GM18507 (cell line): Measurements from ENCODE around the gene ZNF518A.
A peak's percentile ranks its signal among the peaks of the same experiment; 100 is the strongest.
"Not testable (repeated sequence)": the region's sequence is repeated elsewhere in the genome, so short reads cannot be mapped to it uniquely, and the experiment has no call there.

Source experiments
- DNase-seq: peaks from one replicate; pipeline ENCODE4 v3.0.0; 2011; ENCODE audit warnings: low read depth; ENCODE audit not compliant: insufficient read length; ENCODE audit errors: extremely low spot score
- FAIRE-seq: peaks from 2 replicates; lab custom pipeline; 2011; peaks lifted over from hg19 to GRCh38; lab: Jason Lieb, UNC

The ZNF518A gene

GRCh38 chr10:96133135-96133534, 3.0 kb downstream of the ZNF518A start:
- no peak for FAIRE-seq

GRCh38 chr10:96136810-96137209, 6.7 kb downstream of the ZNF518A start:
- FAIRE-seq (no peak), DNase-seq (no peak)

More at GRCh38 chr10:96133135-96133534, 3.0 kb downstream of the ZNF518A start:
- DNase-seq, result no peak

GRCh38 chr10:96137567-96137966, 7.5 kb downstream of the ZNF518A start:
- no peak for DNase-seq
- FAIRE-seq, result no peak

GRCh38 chr10:96138102-96138501, 8.0 kb downstream of the ZNF518A start:
- peak; percentile 84 for FAIRE-seq
- DNase-seq, result peak; percentile 15

- DNase-seq (no peak), FAIRE-seq (no peak)
These were observed 22.3 kb downstream of the ZNF518A start for GRCh38 chr10:96152437-96152836.

GRCh38 chr10:96153070-96153469, 23.0 kb downstream of the ZNF518A start:
- DNase-seq (no peak), FAIRE-seq (no peak)

GRCh38 chr10:96165726-96166125, 35.6 kb downstream of the ZNF518A start:
- DNase-seq (no peak), FAIRE-seq (no peak)

GRCh38 chr10:96168546-96168945, 38.4 kb downstream of the ZNF518A start:
- no peak for FAIRE-seq
- no peak for DNase-seq

- no peak for DNase-seq
- no peak for FAIRE-seq
These were observed 40.1 kb downstream of the ZNF518A start for GRCh38 chr10:96170230-96170629.

GRCh38 chr10:96172666-96173065, 42.6 kb downstream of the ZNF518A start:
- no peak for DNase-seq
- no peak for FAIRE-seq

- DNase-seq (no peak), FAIRE-seq (no peak)
These were observed 46.9 kb downstream of the ZNF518A start for GRCh38 chr10:96176985-96177384.

- no peak for DNase-seq
- no peak for FAIRE-seq
These were observed 58.3 kb downstream of the ZNF518A start for GRCh38 chr10:96188421-96188820.

- no peak for DNase-seq
- FAIRE-seq, result no peak
These were observed 58.8 kb downstream of the ZNF518A start for GRCh38 chr10:96188916-96189315.

GRCh38 chr10:96189505-96189904, 59.4 kb downstream of the ZNF518A start:
- not testable (repeated sequence) for FAIRE-seq, DNase-seq

GRCh38 chr10:96201525-96201924, 71.4 kb downstream of the ZNF518A start:
- FAIRE-seq (no peak), DNase-seq (no peak)

- FAIRE-seq (no peak), DNase-seq (no peak)
These were observed 75.5 kb downstream of the ZNF518A start for GRCh38 chr10:96205580-96205979.

GRCh38 chr10:96208271-96208670, 78.2 kb downstream of the ZNF518A start:
- FAIRE-seq (peak; percentile 86), DNase-seq (peak; percentile 7)

GRCh38 chr10:96208946-96209345, 78.8 kb downstream of the ZNF518A start:
- DNase-seq (no peak), FAIRE-seq (no peak)

- FAIRE-seq (peak; percentile 26), DNase-seq (no peak)
These were observed 81.7 kb downstream of the ZNF518A start for GRCh38 chr10:96211764-96212163.

GRCh38 chr10:96212911-96213310, 82.8 kb downstream of the ZNF518A start:
- no peak for DNase-seq
- no peak for FAIRE-seq
